Hepatocyte (in vitro differentiated cells): Measurements from ENCODE around the gene RPL41. TPM values are rescaled to one million over a fixed set of nuclear protein-coding genes. Genes with fewer than 3 reads are reported as not detected.

Experiments
- DNase-seq: peaks from one replicate; pipeline ENCODE4 v3.0.0-alpha.2; 2016; ENCODE audit warnings: low spot score
- H2AFZ ChIP-seq: fragments of 200-600 bp; sonication (generic); 2 replicates; pipeline ENCODE4 v1.6.0; 2016; ENCODE audit warnings: antibody characterized with exemption, mild to moderate bottlenecking
- H3K27ac ChIP-seq: fragments of 200-600 bp; sonication (generic); 2 replicates; pipeline ENCODE4 v1.5.1; 2016; ENCODE audit warnings: mild to moderate bottlenecking
- H3K27me3 ChIP-seq: fragments of 200-600 bp; sonication (generic); 2 replicates; pipeline ENCODE4 v1.6.1; 2016
- H3K36me3 ChIP-seq: fragments of 200-600 bp; sonication (generic); replicated peaks from 2 replicates; pipeline ENCODE4 v1.5.1; 2016; ENCODE audit warnings: low read depth; ENCODE audit not compliant: insufficient read depth
- H3K4me1 ChIP-seq: fragments of 200-600 bp; sonication (generic); 2 replicates; pipeline ENCODE4 v1.5.1; 2016; ENCODE audit warnings: mild to moderate bottlenecking, moderate library complexity; ENCODE audit not compliant: insufficient read depth
- H3K4me2 ChIP-seq: fragments of 200-600 bp; sonication (generic); 2 replicates; pipeline ENCODE4 v1.6.0; 2016
- H3K4me3 ChIP-seq: fragments of 200-600 bp; sonication (generic); 2 replicates; pipeline ENCODE4 v1.5.1; 2016; ENCODE audit warnings: mild to moderate bottlenecking
- H3K79me2 ChIP-seq: fragments of 200-600 bp; sonication (generic); 2 replicates; pipeline ENCODE4 v1.6.0; 2017; ENCODE audit warnings: mild to moderate bottlenecking
- H3K9me2 ChIP-seq: fragments of 200-600 bp; sonication (generic); replicated peaks from 2 replicates; pipeline ENCODE4 v1.6.0; 2017; ENCODE audit warnings: mild to moderate bottlenecking; ENCODE audit not compliant: insufficient read depth
- H3K9me3 ChIP-seq: fragments of 200-600 bp; sonication (generic); 2 replicates; pipeline ENCODE4 v1.5.1; 2016; ENCODE audit warnings: low read depth, mild to moderate bottlenecking
- H4K20me1 ChIP-seq: fragments of 200-600 bp; sonication (generic); 2 replicates; pipeline ENCODE4 v1.6.0; 2016; ENCODE audit warnings: mild to moderate bottlenecking; ENCODE audit not compliant: insufficient read depth, poor library complexity, severe bottlenecking
- EZH2 ChIP-seq: fragments of 200-600 bp; sonication (generic); IDR thresholded peaks from 2 replicates; pipeline ENCODE4 v1.6.1; 2016; ENCODE audit warnings: antibody characterized with exemption, mild to moderate bottlenecking, borderline replicate concordance
- EZH2phosphoT487 ChIP-seq: fragments of 200-600 bp; sonication (generic); IDR thresholded peaks from one replicate; pipeline ENCODE4 v1.6.1; 2018; ENCODE audit warnings: antibody characterized with exemption, mild to moderate bottlenecking, low read depth, moderate library complexity; ENCODE audit not compliant: unreplicated experiment, severe bottlenecking
- WGBS: methylation state at CpG from one replicate; pipeline ENCODE4 v1.1.6; 2016; ENCODE audit warnings: low lambda C conversion rate; ENCODE audit errors: missing lambda C conversion rate; 5-methylcytosine and 5-hydroxymethylcytosine counted together
- polyA plus RNA-seq: library from polyadenylated mRNA; unstranded; fragments of >200 nt; fragmentation: Nextera tagmentation; extraction: Ambion mirVana; gene quantifications from 2 replicates; pipeline ENCODE4 v1.2.1, GENCODE V29; 2016
- total RNA-seq: library from RNA; depleted of rRNA; stranded (reverse); fragments of >200 nt; gene quantifications from 2 replicates; pipeline ENCODE4 v1.2.3, GENCODE V29; 2014
- TF ChIP-seq, protein P1 (sequence below): fragments of 200-600 bp; sonication (generic); IDR thresholded peaks from 2 replicates; pipeline ENCODE4 v1.5.1; 2016; ENCODE audit warnings: antibody characterized with exemption, mild to moderate bottlenecking; ENCODE audit not compliant: poor library complexity

RPL41 gene
- total and polyA plus RNA-seq, 2 experiments from 2014 or later: 2,240 to 2,801 TPM

DNA sequence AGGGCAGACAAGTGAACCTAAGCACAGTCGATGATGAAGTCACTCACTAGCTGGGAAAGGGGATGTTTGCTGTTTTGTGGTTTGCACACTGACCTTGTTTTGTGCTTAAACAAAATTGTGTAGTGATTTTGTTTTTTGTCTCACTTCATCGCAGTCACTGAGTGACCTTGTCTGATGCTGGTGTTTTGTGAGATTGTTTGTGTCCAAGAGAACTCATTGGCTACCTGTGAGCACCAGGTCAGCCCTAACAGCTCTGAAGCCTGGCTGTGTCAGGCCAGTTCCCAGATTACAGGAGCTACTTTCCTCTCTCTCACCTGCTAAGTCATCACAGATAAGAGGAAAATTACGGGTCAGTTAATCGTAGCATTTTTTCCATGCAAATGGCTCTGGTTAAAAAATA lies 7.7 kb downstream of the RPL41 start:
- 76% methylated on average over 4 of the region's 4 CpGs for WGBS
- H3K4me1 ChIP-seq: peaks cover 19% of the 10 kb centered on the region
- no peak overlapping the region for H3K27ac ChIP-seq
- no peak overlapping the region for H3K4me3 ChIP-seq
- H3K27me3 ChIP-seq: no peaks in the 10 kb centered on the region
- no peaks in the 10 kb centered on the region for H3K9me3 ChIP-seq
- H3K36me3 ChIP-seq: no peaks in the 10 kb centered on the region
- TF ChIP-seq, protein P1, sequence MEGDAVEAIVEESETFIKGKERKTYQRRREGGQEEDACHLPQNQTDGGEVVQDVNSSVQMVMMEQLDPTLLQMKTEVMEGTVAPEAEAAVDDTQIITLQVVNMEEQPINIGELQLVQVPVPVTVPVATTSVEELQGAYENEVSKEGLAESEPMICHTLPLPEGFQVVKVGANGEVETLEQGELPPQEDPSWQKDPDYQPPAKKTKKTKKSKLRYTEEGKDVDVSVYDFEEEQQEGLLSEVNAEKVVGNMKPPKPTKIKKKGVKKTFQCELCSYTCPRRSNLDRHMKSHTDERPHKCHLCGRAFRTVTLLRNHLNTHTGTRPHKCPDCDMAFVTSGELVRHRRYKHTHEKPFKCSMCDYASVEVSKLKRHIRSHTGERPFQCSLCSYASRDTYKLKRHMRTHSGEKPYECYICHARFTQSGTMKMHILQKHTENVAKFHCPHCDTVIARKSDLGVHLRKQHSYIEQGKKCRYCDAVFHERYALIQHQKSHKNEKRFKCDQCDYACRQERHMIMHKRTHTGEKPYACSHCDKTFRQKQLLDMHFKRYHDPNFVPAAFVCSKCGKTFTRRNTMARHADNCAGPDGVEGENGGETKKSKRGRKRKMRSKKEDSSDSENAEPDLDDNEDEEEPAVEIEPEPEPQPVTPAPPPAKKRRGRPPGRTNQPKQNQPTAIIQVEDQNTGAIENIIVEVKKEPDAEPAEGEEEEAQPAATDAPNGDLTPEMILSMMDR: no peak
- TF ChIP-seq EZH2phosphoT487 (no peak), EZH2 (no peak)
- no peaks in the 10 kb centered on the region for H4K20me1 ChIP-seq
- no peak overlapping the region for H3K4me2 ChIP-seq
- H3K9me2 ChIP-seq: no peaks in the 10 kb centered on the region
- H3K79me2 ChIP-seq: peaks cover 10% of the 10 kb centered on the region
- no peak for DNase-seq
- no peak overlapping the region for H2AFZ ChIP-seq

DNA sequence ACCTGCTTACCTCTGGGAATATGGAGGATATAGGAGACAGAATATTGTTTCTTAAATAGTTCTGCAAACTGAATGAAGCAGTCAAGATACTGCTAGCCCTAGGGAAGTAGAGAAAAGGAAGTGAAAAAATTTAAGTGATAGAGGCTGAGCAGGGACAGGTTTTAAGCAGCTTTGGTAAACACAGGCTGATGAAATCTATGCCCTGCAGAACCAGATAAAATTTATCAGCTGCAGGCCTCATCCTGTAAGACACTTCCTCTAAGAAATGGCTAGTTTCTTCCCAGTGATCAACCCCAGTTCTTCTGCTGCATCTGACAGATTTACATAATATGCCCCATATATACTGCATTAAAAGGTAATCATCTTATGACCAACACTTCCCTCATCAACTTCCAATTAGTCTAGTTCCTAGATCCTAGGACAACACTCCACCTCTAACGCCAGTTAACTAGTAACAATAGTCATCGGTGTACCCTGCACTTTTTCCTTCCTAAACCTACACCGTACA lies 10.4 kb downstream of the RPL41 start:
- Histone ChIP-seq H3K36me3 (no peaks in the 10 kb centered on the region), H3K9me3 (no peaks in the 10 kb centered on the region), H3K9me2 (no peaks in the 10 kb centered on the region), H2AFZ (no peak overlapping the region), H3K79me2 (peaks cover 19% of the 10 kb centered on the region), H3K4me1 (peaks cover 11% of the 10 kb centered on the region), H3K27ac (peak overlapping the region; percentile 78), H3K4me3 (no peak overlapping the region), H3K27me3 (no peaks in the 10 kb centered on the region), H4K20me1 (peaks cover 4% of the 10 kb centered on the region), H3K4me2 (peak overlapping the region; percentile 73)
- TF ChIP-seq, protein P1: no peak
- TF ChIP-seq EZH2 (no peak), EZH2phosphoT487 (no peak)
- 70% methylated on average over 3 of the region's 3 CpGs for WGBS
- DNase-seq: no peak

DNA sequence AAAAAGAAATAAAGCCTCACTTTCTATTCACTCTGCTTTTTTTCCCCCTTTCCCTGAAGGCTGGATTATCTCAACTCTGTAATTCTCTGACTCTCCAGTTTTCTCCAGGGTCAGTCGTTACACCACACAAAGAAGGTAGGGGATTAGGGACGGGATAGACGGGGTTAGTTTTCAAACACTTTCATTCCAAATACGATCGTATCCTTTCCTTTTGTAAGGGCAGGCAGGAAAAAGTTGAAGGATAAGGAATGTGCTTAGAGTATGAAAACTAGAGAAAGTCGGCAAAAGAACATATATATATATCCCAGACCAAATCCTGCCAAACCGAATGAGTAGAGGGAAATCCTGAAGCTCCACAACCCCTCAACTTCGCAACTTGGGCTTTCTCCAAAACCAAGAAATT lies 11.1 kb downstream of the RPL41 start:
- Histone ChIP-seq H3K27ac (peak overlapping the region; percentile 78), H3K79me2 (peaks cover 19% of the 10 kb centered on the region), H3K27me3 (no peaks in the 10 kb centered on the region), H3K4me3 (peak overlapping the region; percentile 15), H3K9me2 (no peaks in the 10 kb centered on the region), H4K20me1 (peaks cover 4% of the 10 kb centered on the region), H3K4me2 (peak overlapping the region; percentile 73), H3K36me3 (no peaks in the 10 kb centered on the region), H2AFZ (peak overlapping the region; percentile 5), H3K4me1 (peaks cover 11% of the 10 kb centered on the region), H3K9me3 (no peaks in the 10 kb centered on the region)
- WGBS: 2% methylated on average over 8 of the region's 8 CpGs
- no peak for TF ChIP-seq EZH2
- TF ChIP-seq, protein P1: no peak
- no peak for TF ChIP-seq EZH2phosphoT487
- no peak for DNase-seq
